GM12878 (cell line): Measurements from ENCODE around the gene DKKL1. TPM values are rescaled to one million over a fixed set of nuclear protein-coding genes. Genes with fewer than 3 reads are reported as not detected.

ENCODE experiments used
- ASH2L ChIP-seq: fragments of 300-600, 200-600 bp; sonication (generic); IDR thresholded peaks from 2 replicates; pipeline ENCODE4 v1.6.1; 2017; ENCODE audit warnings: low read depth, mild to moderate bottlenecking, borderline replicate concordance
- BCL11A ChIP-seq: IDR thresholded peaks from 2 replicates; pipeline ENCODE4 v1.6.1; 2011; ENCODE audit warnings: low read depth, low read length
- BRCA1 ChIP-seq: IDR thresholded peaks from 2 replicates; pipeline ENCODE4 v1.6.1; 2011; ENCODE audit warnings: low read depth, low read length, improper control_type of control experiment
- EED ChIP-seq: sonication (generic); IDR thresholded peaks from 2 replicates; pipeline ENCODE4 v1.6.1; 2016; ENCODE audit warnings: antibody characterized with exemption, low read depth
- FOXK2 ChIP-seq: fragments of 450-650 bp; IDR thresholded peaks from 2 replicates; pipeline ENCODE4 v1.6.1; 2017; ENCODE audit warnings: mild to moderate bottlenecking, moderate library complexity
- FOXM1 ChIP-seq: IDR thresholded peaks from 2 replicates; pipeline ENCODE4 v1.6.1; 2012; ENCODE audit warnings: low read depth, mild to moderate bottlenecking, inconsistent platforms, low read length, moderate library complexity
- IKZF1 ChIP-seq: fragments of 450-650 bp; conservative IDR thresholded peaks from 2 replicates; pipeline ENCODE4 v1.6.1; 2017; ENCODE audit warnings: antibody characterized with exemption, mild to moderate bottlenecking
- IKZF2 ChIP-seq, 2 experiments: fragments of 450-650 bp; IDR thresholded peaks; 2 replicates each; pipeline ENCODE4 v1.6.1; 2017; ENCODE audit warnings: mild to moderate bottlenecking in 2 of 2, moderate library complexity in 2 of 2
- MEF2B ChIP-seq: fragments of 450-650 bp; IDR thresholded peaks from 2 replicates; pipeline ENCODE4 v1.6.1; 2018; ENCODE audit warnings: mild to moderate bottlenecking, moderate library complexity; ENCODE audit not compliant: partially characterized antibody, poor library complexity, severe bottlenecking
- NFYB ChIP-seq: IDR thresholded peaks from 2 replicates; pipeline ENCODE4 v1.6.1; 2011; ENCODE audit warnings: low read depth, mild to moderate bottlenecking, low read length, improper control_type of control experiment, moderate library complexity; ENCODE audit not compliant: insufficient read depth
- PAX5 ChIP-seq: IDR thresholded peaks from 2 replicates; pipeline ENCODE4 v1.6.1; 2011; ENCODE audit warnings: low read depth, low read length, borderline replicate concordance
- RCOR1 ChIP-seq: conservative IDR thresholded peaks from 2 replicates; pipeline ENCODE4 v1.6.1; 2012; ENCODE audit warnings: low read depth, low read length, improper control_type of control experiment
- RUNX3 ChIP-seq: IDR thresholded peaks from 2 replicates; pipeline ENCODE4 v1.6.1; 2012; ENCODE audit warnings: low read length, inconsistent platforms
- SMAD1 ChIP-seq: fragments of 450-650 bp; IDR thresholded peaks from 2 replicates; pipeline ENCODE4 v1.6.1; 2018; ENCODE audit warnings: mild to moderate bottlenecking, low read depth; ENCODE audit not compliant: partially characterized antibody
- SMAD5 ChIP-seq: IDR thresholded peaks from 2 replicates; pipeline ENCODE4 v1.6.1; 2016; ENCODE audit warnings: antibody characterized with exemption, low read depth
- SPI1 ChIP-seq: IDR thresholded peaks from 2 replicates; pipeline ENCODE4 v1.6.1; 2011; ENCODE audit warnings: low read depth, mild to moderate bottlenecking, low read length, moderate library complexity, borderline replicate concordance; ENCODE audit not compliant: insufficient read depth
- SREBF2 ChIP-seq: IDR thresholded peaks from 2 replicates; pipeline ENCODE4 v1.6.1; 2012; ENCODE audit warnings: mild to moderate bottlenecking, low read length
- SUZ12 ChIP-seq: fragments of 200-600 bp; sonication (generic); IDR thresholded peaks from one replicate; pipeline ENCODE4 v1.6.1; 2018; ENCODE audit warnings: antibody characterized with exemption, mild to moderate bottlenecking; ENCODE audit not compliant: unreplicated experiment
- TBL1XR1 ChIP-seq: IDR thresholded peaks from 2 replicates; pipeline ENCODE4 v1.6.1; 2012; ENCODE audit warnings: low read depth, low read length, improper control_type of control experiment
- ZBED1 ChIP-seq: IDR thresholded peaks from 2 replicates; pipeline ENCODE4 v1.6.1; 2016; ENCODE audit warnings: borderline replicate concordance
- ZBTB4 ChIP-seq: fragments of 450-650 bp; formaldehyde crosslinking; IDR thresholded peaks from 2 replicates; pipeline ENCODE4 v1.4.0; 2022; ENCODE audit warnings: mild to moderate bottlenecking, moderate library complexity
- ZNF217 ChIP-seq: fragments of 450-650 bp; IDR thresholded peaks from 2 replicates; pipeline ENCODE4 v1.6.1; 2017; ENCODE audit warnings: antibody characterized with exemption, mild to moderate bottlenecking
- ZNF622 ChIP-seq: fragments of 450-650 bp; IDR thresholded peaks from 2 replicates; pipeline ENCODE4 v1.6.1; 2017; ENCODE audit warnings: mild to moderate bottlenecking, inconsistent platforms
- polyA plus RNA-seq, 11 experiments: library from polyadenylated mRNA; depleted of rRNA in 4 of 11; unstranded in 6 of 11; stranded (reverse) in 5 of 11; fragments of >200 nt; fragmentation: Nextera tagmentation in 4 of 11; fragmentation: Illumina TruSeq in 1 of 11; extraction: Ambion mirVana in 4 of 11; extraction: Trizol in 1 of 11; gene quantifications; 1 replicate in 1 of 11; 2 replicates in 10 of 11; pipeline versions ENCODE4 v1.2.1 to v1.2.3, GENCODE V29; 2011 to 2016; ENCODE audit warnings: inconsistent platforms in 2 of 11, missing spikeins in 2 of 11, low read depth in 1 of 11
- total RNA-seq, 4 experiments: library from RNA; depleted of rRNA in 3 of 4; stranded (reverse); fragments of >200 nt in 3 of 4; fragmentation: Illumina TruSeq in 1 of 4; extraction: Trizol in 1 of 4; gene quantifications; 2 replicates each; pipeline versions ENCODE4 v1.2.1 to v1.2.3, GENCODE V29; 2013 to 2021
- TF ChIP-seq, protein P1 (sequence below): IDR thresholded peaks from 2 replicates; pipeline ENCODE4 v1.6.1; 2011; ENCODE audit warnings: low read depth, mild to moderate bottlenecking, low read length, moderate library complexity, borderline replicate concordance; ENCODE audit errors: extremely low read depth
- TF ChIP-seq, protein P2 (sequence below): IDR thresholded peaks from 2 replicates; pipeline ENCODE4 v1.6.1; 2011; ENCODE audit warnings: borderline replicate concordance, low read depth, mild to moderate bottlenecking, moderate library complexity, low read length; ENCODE audit not compliant: insufficient read depth, poor library complexity, severe bottlenecking
- TF ChIP-seq, protein P3 (sequence below): fragments of 450-650 bp; IDR thresholded peaks from 2 replicates; pipeline ENCODE4 v1.6.1; 2017; ENCODE audit warnings: low read depth, mild to moderate bottlenecking, moderate library complexity

DKKL1 gene
- total and polyA plus RNA-seq, 10 of the 15 experiments (the other 5 are each of a cell fraction or from before 2014, with no cell fraction given) = not detected

GRCh38 chr19:49409441-49410029 is 45.9 kb downstream of the DKKL1 start (continued):
- TF ChIP-seq ZBTB4 (CRISPR knock-in tag) (no peak), MEF2B (peak; percentile 42), BRCA1 (no peak), EED (peak; percentile 65), RUNX3 (peak; percentile 27; the same call in 1 of the 2 replicates), SMAD5 (no peak), SREBF2 (no peak), NFYB (no peak), ZNF217 (no peak), PAX5 (no peak), ASH2L (no peak), ZNF622 (no peak), RCOR1 (no peak), FOXM1 (no peak), TBL1XR1 (0 out of 2 replicates have a peak, but pooled peaks have one; percentile 44), SPI1 (peak; percentile 96), SUZ12 (no peak), FOXK2 (no peak), BCL11A (no peak), IKZF2 (IDR thresholded peaks at IDR 0.05) (peak; percentile 59 to 70; a peak in 3 of 4 replicates), IKZF1 (peak; percentile 62; the same call in 1 of the 2 replicates), SMAD1 (no peak), ZBED1 (no peak)
- TF ChIP-seq, protein P1, sequence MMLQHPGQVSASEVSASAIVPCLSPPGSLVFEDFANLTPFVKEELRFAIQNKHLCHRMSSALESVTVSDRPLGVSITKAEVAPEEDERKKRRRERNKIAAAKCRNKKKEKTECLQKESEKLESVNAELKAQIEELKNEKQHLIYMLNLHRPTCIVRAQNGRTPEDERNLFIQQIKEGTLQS = no peak
- TF ChIP-seq, protein P2, sequence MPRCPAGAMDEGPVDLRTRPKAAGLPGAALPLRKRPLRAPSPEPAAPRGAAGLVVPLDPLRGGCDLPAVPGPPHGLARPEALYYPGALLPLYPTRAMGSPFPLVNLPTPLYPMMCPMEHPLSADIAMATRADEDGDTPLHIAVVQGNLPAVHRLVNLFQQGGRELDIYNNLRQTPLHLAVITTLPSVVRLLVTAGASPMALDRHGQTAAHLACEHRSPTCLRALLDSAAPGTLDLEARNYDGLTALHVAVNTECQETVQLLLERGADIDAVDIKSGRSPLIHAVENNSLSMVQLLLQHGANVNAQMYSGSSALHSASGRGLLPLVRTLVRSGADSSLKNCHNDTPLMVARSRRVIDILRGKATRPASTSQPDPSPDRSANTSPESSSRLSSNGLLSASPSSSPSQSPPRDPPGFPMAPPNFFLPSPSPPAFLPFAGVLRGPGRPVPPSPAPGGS = no peak
- TF ChIP-seq, protein P3, sequence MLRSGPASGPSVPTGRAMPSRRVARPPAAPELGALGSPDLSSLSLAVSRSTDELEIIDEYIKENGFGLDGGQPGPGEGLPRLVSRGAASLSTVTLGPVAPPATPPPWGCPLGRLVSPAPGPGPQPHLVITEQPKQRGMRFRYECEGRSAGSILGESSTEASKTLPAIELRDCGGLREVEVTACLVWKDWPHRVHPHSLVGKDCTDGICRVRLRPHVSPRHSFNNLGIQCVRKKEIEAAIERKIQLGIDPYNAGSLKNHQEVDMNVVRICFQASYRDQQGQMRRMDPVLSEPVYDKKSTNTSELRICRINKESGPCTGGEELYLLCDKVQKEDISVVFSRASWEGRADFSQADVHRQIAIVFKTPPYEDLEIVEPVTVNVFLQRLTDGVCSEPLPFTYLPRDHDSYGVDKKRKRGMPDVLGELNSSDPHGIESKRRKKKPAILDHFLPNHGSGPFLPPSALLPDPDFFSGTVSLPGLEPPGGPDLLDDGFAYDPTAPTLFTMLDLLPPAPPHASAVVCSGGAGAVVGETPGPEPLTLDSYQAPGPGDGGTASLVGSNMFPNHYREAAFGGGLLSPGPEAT = peak; percentile 46; the same call in 1 of the 2 replicates
